K562 (cell line): ENCODE data around the gene TNFSF13. TPM values are rescaled to one million over a fixed set of nuclear protein-coding genes. Genes with fewer than 3 reads are reported as not detected.

Source experiments
- ARID4B ChIP-seq: sonication (generic); formaldehyde crosslinking; IDR thresholded peaks from 2 replicates; pipeline ENCODE4 v1.8.0; 2022; ENCODE audit warnings: mild to moderate bottlenecking, missing genetic modification reagents
- CBX3 ChIP-seq, 2 experiments: IDR thresholded peaks; 1 replicate in 1 of 2; 2 replicates in 1 of 2; pipeline ENCODE4 v1.6.1; 2012; ENCODE audit warnings: inconsistent platforms in 2 of 2, low read length in 2 of 2, borderline replicate concordance in 1 of 2, control low read depth in 1 of 2
- CHCHD3 ChIP-seq: fragments of 250-450 bp; sonication (Bioruptor Pico); IDR thresholded peaks from 2 replicates; pipeline ENCODE4 v2.1.2; 2022; ENCODE audit warnings: mild to moderate bottlenecking
- ELF4 ChIP-seq: fragments of 450-650 bp; formaldehyde crosslinking; IDR thresholded peaks from 2 replicates; pipeline ENCODE4 v1.4.0; 2022; ENCODE audit warnings: missing genetic modification characterization
- EP400 ChIP-seq: fragments of 450-650 bp; IDR thresholded peaks from 2 replicates; pipeline ENCODE4 v1.6.1; 2017; ENCODE audit warnings: antibody characterized with exemption, mild to moderate bottlenecking, moderate library complexity
- FOS ChIP-seq: IDR thresholded peaks from 3 replicates; pipeline ENCODE4 v1.6.1; 2011; ENCODE audit not compliant: insufficient read length; ENCODE audit errors: extremely low read depth
- HIVEP1 ChIP-seq: fragments of 250-450 bp; sonication (Bioruptor Pico); IDR thresholded peaks from 2 replicates; pipeline ENCODE4 v1.4.0; 2020; ENCODE audit warnings: mild to moderate bottlenecking
- HNRNPL ChIP-seq: fragments of 200-400 bp; formaldehyde crosslinking; IDR thresholded peaks from 2 replicates; pipeline ENCODE4 v1.6.1; 2017; ENCODE audit warnings: low read depth, mild to moderate bottlenecking, low read length
- MLLT1 ChIP-seq, 2 experiments: fragments of 450-650 bp; IDR thresholded peaks; 2 replicates each; pipeline ENCODE4 v1.6.1; 2016
- MYC ChIP-seq, 2 experiments: fragments of 250-450 bp in 1 of 2; sonication (Bioruptor Pico) in 1 of 2; IDR thresholded peaks; 2 replicates each; pipeline versions ENCODE4 v1.5.1 to v1.6.1; 2012 to 2021; ENCODE audit warnings: low read depth in 2 of 2, borderline replicate concordance in 1 of 2, improper control_type of control experiment in 1 of 2, low read length in 1 of 2, mild to moderate bottlenecking in 1 of 2, moderate library complexity in 1 of 2
- NONO ChIP-seq, 2 experiments: fragments of 200-400 bp in 1 of 2; fragments of 450-650 bp in 1 of 2; formaldehyde crosslinking in 1 of 2; IDR thresholded peaks; 2 replicates each; pipeline ENCODE4 v1.6.1; 2017; ENCODE audit warnings: low read depth in 2 of 2, mild to moderate bottlenecking in 2 of 2, moderate library complexity in 2 of 2, low read length in 1 of 2
- NR2C2 ChIP-seq, 2 experiments: fragments of 200-800 bp in 1 of 2; sonication (Bioruptor generic) in 1 of 2; sonication (generic) in 1 of 2; formaldehyde crosslinking in 1 of 2; IDR thresholded peaks; 2 replicates each; pipeline versions ENCODE4 v1.6.1 to v1.8.0; 2016 to 2022; ENCODE audit warnings: mild to moderate bottlenecking in 1 of 2, missing compliant biosample characterization in 1 of 2, missing genetic modification characterization in 1 of 2, missing genetic modification reagents in 1 of 2
- PHF8 ChIP-seq: fragments of 200-600 bp; sonication (generic); IDR thresholded peaks from 2 replicates; pipeline ENCODE4 v1.6.1; 2012; ENCODE audit warnings: mixed run types, mild to moderate bottlenecking, inconsistent platforms, low read length, moderate library complexity, borderline replicate concordance
- RBBP5 ChIP-seq: fragments of 200-600 bp; sonication (generic); IDR thresholded peaks from 2 replicates; pipeline ENCODE4 v1.6.1; 2012; ENCODE audit warnings: borderline replicate concordance, mild to moderate bottlenecking, low read length, control low read depth, inconsistent platforms; ENCODE audit not compliant: insufficient read depth, poor library complexity, severe bottlenecking
- TCF7 ChIP-seq: sonication (generic); IDR thresholded peaks from 2 replicates; pipeline ENCODE4 v1.6.1; 2016; ENCODE audit warnings: antibody characterized with exemption, borderline replicate concordance
- ZFX ChIP-seq: sonication (generic); formaldehyde crosslinking; IDR thresholded peaks from 2 replicates; pipeline ENCODE4 v1.8.0; 2022; ENCODE audit warnings: mild to moderate bottlenecking, missing genetic modification reagents, moderate library complexity
- ZNF740 ChIP-seq, 3 experiments: fragments of 200-800 bp in 1 of 3; sonication (Bioruptor generic) in 1 of 3; sonication (generic) in 1 of 3; formaldehyde crosslinking in 1 of 3; IDR thresholded peaks; 2 replicates each; pipeline versions ENCODE4 v1.6.1 to v1.8.0; 2016 to 2022; ENCODE audit warnings: mild to moderate bottlenecking in 2 of 3, missing compliant biosample characterization in 2 of 3, missing genetic modification characterization in 2 of 3, missing genetic modification reagents in 1 of 3
- polyA plus RNA-seq, 8 experiments: library from polyadenylated mRNA; depleted of rRNA in 4 of 8; stranded (reverse) in 5 of 8; unstranded in 3 of 8; fragments of >200 nt; fragmentation: Nextera tagmentation in 2 of 8; fragmentation: Illumina TruSeq in 1 of 8; extraction: Ambion mirVana in 2 of 8; extraction: Trizol in 1 of 8; gene quantifications; 2 replicates each; pipeline versions ENCODE4 v1.2.1 to v1.2.3, GENCODE V29; 2011 to 2014; ENCODE audit warnings: inconsistent platforms in 1 of 8, missing spikeins in 1 of 8
- total RNA-seq, 7 experiments: library from RNA; depleted of rRNA in 6 of 7; stranded (reverse); fragments of >200 nt in 6 of 7; fragmentation: Illumina TruSeq in 2 of 7; extraction: Trizol in 2 of 7; gene quantifications; 2 replicates each; pipeline versions ENCODE4 v1.2.1 to v1.2.3, GENCODE V29; 2011 to 2021; ENCODE audit warnings: low replicate concordance in 1 of 7

The TNFSF13 gene
- total and polyA plus RNA-seq, 9 of the 15 experiments (the other 6 are each of a cell fraction or from before 2014, with no cell fraction given) = 0.04 to 0.51 (median 0.19) TPM; not detected in 1

- TF ChIP-seq RBBP5 (peak; percentile 59), ZFX (CRISPR knock-in tag) (peak; percentile 60), ARID4B (CRISPR knock-in tag) (peak; percentile 22; the same call in 1 of the 2 replicates), HNRNPL (peak; percentile 81; the same call in 1 of the 2 replicates), ELF4 (CRISPR knock-in tag) (0 out of 2 replicates have a peak, but pooled peaks have one; percentile 70), NR2C2 (CRISPR knock-in tag; IDR thresholded peaks at IDR 0.05) (0 out of 2 replicates have a peak, but pooled peaks have one; percentile 12), NR2C2 (tag; IDR thresholded peaks at IDR 0.05) (peak; percentile 29), TCF7 (0 out of 2 replicates have a peak, but pooled peaks have one; percentile 47), FOS (peak; percentile 97), HIVEP1 (CRISPR knock-in tag) (no peak), ZNF740 (CRISPR knock-in tag; IDR thresholded peaks at IDR 0.05) (0 out of 2 replicates have a peak, but pooled peaks have one; percentile 26), ZNF740 (tag; IDR thresholded peaks at IDR 0.05) (no peak), EP400 (peak; percentile 100), PHF8 (peak; percentile 77), NONO (IDR thresholded peaks at IDR 0.05; ENCODE audit: low read depth in 2 of 2, low read length in 1 of 2) (peak in 1 of 2 experiments; percentile 39; a peak in 2 of 4 replicates), CBX3 (IDR thresholded peaks at IDR 0.05; ENCODE audit: borderline replicate concordance in 1 of 2, low read length in 2 of 2) (0 out of 3 replicates have a peak, but pooled peaks of 1 of the 2 experiments have one; percentile 24), MLLT1 (IDR thresholded peaks at IDR 0.05) (peak in 1 of 2 experiments; percentile 64; a peak in 1 of 4 replicates), MYC (IDR thresholded peaks at IDR 0.05; ENCODE audit: low read depth, low read length) (no peak), MYC (CRISPR knock-in tag; IDR thresholded peaks at IDR 0.05; ENCODE audit: borderline replicate concordance, low read depth) (0 out of 2 replicates have a peak, but pooled peaks have one; percentile 11), CHCHD3 (CRISPR knock-in tag) (0 out of 2 replicates have a peak, but pooled peaks have one; percentile 36)
Observed at GRCh38 chr17:7572588-7573323, 14.2 kb downstream of the TNFSF13 start (continued).
